Neural cell (in vitro differentiated cells): Measurements from ENCODE around the gene CRX. TPM values are rescaled to one million over a fixed set of nuclear protein-coding genes. Genes with fewer than 3 reads are reported as not detected.

Experiments
- H2AFZ ChIP-seq: fragments of 200-600, 300-800 bp; sonication (generic), shearing (Covaris generic); 2 replicates; pipeline ENCODE4 v1.6.0; 2014; ENCODE audit warnings: low read depth, mild to moderate bottlenecking, antibody characterized with exemption, low read length, moderate library complexity
- H3F3A ChIP-seq: fragments of 200-600 bp; shearing (Covaris generic); 2 replicates; pipeline ENCODE4 v1.6.1; 2016; ENCODE audit warnings: mild to moderate bottlenecking, moderate library complexity, mixed read lengths, antibody characterized with exemption, low read length; ENCODE audit not compliant: insufficient read depth, poor library complexity, severe bottlenecking
- H3K27ac ChIP-seq: fragments of 200-600, 300-800 bp; sonication (generic), shearing (Covaris generic); 2 replicates; pipeline ENCODE4 v1.5.1; 2014; ENCODE audit warnings: mild to moderate bottlenecking, low read length, moderate library complexity
- H3K27me3 ChIP-seq: fragments of 300-800, 200-600 bp; sonication (generic), shearing (Covaris generic); 2 replicates; pipeline ENCODE4 v1.6.0; 2014; ENCODE audit warnings: mild to moderate bottlenecking, low read depth, low read length, moderate library complexity; ENCODE audit not compliant: insufficient read depth
- H3K36me3 ChIP-seq: fragments of 300-800, 200-600 bp; sonication (generic), shearing (Covaris generic); 2 replicates; pipeline ENCODE4 v1.5.1; 2014; ENCODE audit warnings: mild to moderate bottlenecking, antibody characterized with exemption, low read length, moderate library complexity; ENCODE audit not compliant: insufficient read depth
- H3K4me2 ChIP-seq: fragments of 300-800, 200-600 bp; sonication (generic), shearing (Covaris generic); 2 replicates; pipeline ENCODE4 v1.6.0; 2014; ENCODE audit warnings: mild to moderate bottlenecking, low read length
- H3K4me3 ChIP-seq: fragments of 300-800, 200-600 bp; sonication (generic), shearing (Covaris generic); 2 replicates; pipeline ENCODE4 v1.5.1; 2014; ENCODE audit warnings: mild to moderate bottlenecking, low read length, moderate library complexity
- H3K79me2 ChIP-seq: fragments of 200-600 bp; shearing (Covaris generic); replicated peaks from 2 replicates; pipeline ENCODE4 v1.6.0; 2014; ENCODE audit warnings: mild to moderate bottlenecking, low read length, moderate library complexity; ENCODE audit not compliant: insufficient read depth
- H3K9ac ChIP-seq: fragments of 300-800, 200-600 bp; sonication (generic), shearing (Covaris generic); 2 replicates; pipeline ENCODE4 v1.6.1; 2016; ENCODE audit warnings: mild to moderate bottlenecking, low read length, mixed read lengths
- H3K9me2 ChIP-seq: fragments of 200-600 bp; shearing (Covaris generic); 2 replicates; pipeline ENCODE4 v1.6.1; 2016; ENCODE audit warnings: mild to moderate bottlenecking, low read length, mixed read lengths; ENCODE audit not compliant: insufficient read depth
- H3K9me3 ChIP-seq: fragments of 200-600, 300-800 bp; sonication (generic), shearing (Covaris generic); 2 replicates; pipeline ENCODE4 v1.6.1; 2016; ENCODE audit warnings: mild to moderate bottlenecking, mixed run types, low read length, moderate library complexity, mixed read lengths
- H4K20me1 ChIP-seq: fragments of 200-600 bp; shearing (Covaris generic); 2 replicates; pipeline ENCODE4 v1.6.1; 2016; ENCODE audit warnings: mild to moderate bottlenecking, mixed run types; ENCODE audit not compliant: insufficient read depth
- CTCF ChIP-seq: fragments of 450-650 bp; IDR thresholded peaks from 2 replicates; pipeline ENCODE4 v1.5.1; 2014; ENCODE audit warnings: antibody characterized with exemption, mild to moderate bottlenecking, moderate library complexity; ENCODE audit not compliant: poor library complexity, severe bottlenecking
- EP300 ChIP-seq: fragments of 450-650 bp; conservative IDR thresholded peaks from 2 replicates; pipeline ENCODE4 v1.6.1; 2014; ENCODE audit warnings: antibody characterized with exemption, mild to moderate bottlenecking, moderate library complexity; ENCODE audit not compliant: poor library complexity, severe bottlenecking
- EZH2 ChIP-seq: fragments of 200-600, 300-800 bp; shearing (Covaris generic), sonication (generic); IDR thresholded peaks from 2 replicates; pipeline ENCODE4 v1.6.1; 2014; ENCODE audit warnings: antibody characterized with exemption, low read length, borderline replicate concordance, mild to moderate bottlenecking; ENCODE audit not compliant: insufficient read depth, poor library complexity, severe bottlenecking
- MXI1 ChIP-seq: fragments of 450-650 bp; conservative IDR thresholded peaks from 2 replicates; pipeline ENCODE4 v1.6.1; 2014; ENCODE audit warnings: antibody characterized with exemption, mild to moderate bottlenecking; ENCODE audit not compliant: poor library complexity, severe bottlenecking
- POLR2AphosphoS5 ChIP-seq: IDR thresholded peaks from 2 replicates; pipeline ENCODE4 v1.6.1; 2012
- RAD21 ChIP-seq: fragments of 450-650 bp; conservative IDR thresholded peaks from 2 replicates; pipeline ENCODE4 v1.6.1; 2014; ENCODE audit warnings: antibody characterized with exemption, mild to moderate bottlenecking, moderate library complexity
- REST ChIP-seq: IDR thresholded peaks from 2 replicates; pipeline ENCODE4 v1.6.1; 2012; ENCODE audit warnings: borderline replicate concordance
- SMC3 ChIP-seq: fragments of 450-650 bp; conservative IDR thresholded peaks from 2 replicates; pipeline ENCODE4 v1.6.1; 2014; ENCODE audit warnings: antibody characterized with exemption, mild to moderate bottlenecking, moderate library complexity; ENCODE audit not compliant: poor library complexity
- TAF1 ChIP-seq: IDR thresholded peaks from 2 replicates; pipeline ENCODE4 v1.6.1; 2012; ENCODE audit warnings: low read depth
- polyA plus RNA-seq: library from polyadenylated mRNA; depleted of rRNA; stranded (reverse); fragments of >200 nt; gene quantifications from 2 replicates; pipeline ENCODE4 v1.2.3, GENCODE V29; 2014

The CRX gene
- polyA plus RNA-seq, 1 donor from 2014 or later: not detected

GRCh38 chr19:47885067-47885463, 63.3 kb downstream of the CRX start:
- H3K4me2 ChIP-seq: no peak overlapping the region

GRCh38 chr19:47886010-47886559, 64.3 kb downstream of the CRX start, which contains the start of gene SULT2A1:
TSS of gene SULT2A1 (minus strand) at chr19:47886315. CDS start at chr19:47886257, 58 bp downstream.
- no peaks in the 10 kb centered on the region for H3K9me2 ChIP-seq
- no peak within 1 kb of the TSS for H3K9ac ChIP-seq
- H3K27ac ChIP-seq: no peak within 1 kb of the TSS
- H3K79me2 ChIP-seq: no peaks in the 10 kb centered on the region
- no peaks in the 10 kb centered on the region for H3K9me3 ChIP-seq
- TF ChIP-seq POLR2AphosphoS5: no peak
- TF ChIP-seq MXI1: no peak
- TF ChIP-seq CTCF: no peak
- TF ChIP-seq EP300: no peak
- TF ChIP-seq SMC3: no peak
- H2AFZ ChIP-seq: no peak within 1 kb of the TSS
- H3K36me3 ChIP-seq: no peaks in the 10 kb centered on the region
- H3K27me3 ChIP-seq: no peaks in the 10 kb centered on the region
- no peak within 1 kb of the TSS for H3K4me3 ChIP-seq
- no peaks in the 10 kb centered on the region for H3F3A ChIP-seq
- no peak within 1 kb of the TSS for H3K4me2 ChIP-seq
- H4K20me1 ChIP-seq: no peaks in the 10 kb centered on the region

More at GRCh38 chr19:47885067-47885463, 63.3 kb downstream of the CRX start:
- TF ChIP-seq EZH2 (no peak), RAD21 (no peak), SMC3 (no peak), POLR2AphosphoS5 (no peak), TAF1 (no peak), EP300 (no peak), CTCF (no peak), REST (no peak), MXI1 (no peak)
- Histone ChIP-seq H3K27me3 (no peaks in the 10 kb centered on the region), H3K27ac (no peak overlapping the region), H3K9me3 (no peaks in the 10 kb centered on the region), H4K20me1 (no peaks in the 10 kb centered on the region), H3K36me3 (no peaks in the 10 kb centered on the region), H2AFZ (no peak overlapping the region), H3K4me3 (no peak overlapping the region), H3F3A (no peaks in the 10 kb centered on the region), H3K9ac (no peak overlapping the region), H3K9me2 (no peaks in the 10 kb centered on the region), H3K79me2 (no peaks in the 10 kb centered on the region)
